ENCODE data around the gene HDAC4. TPM values are rescaled to one million over a fixed set of nuclear protein-coding genes. Genes with fewer than 3 reads are reported as not detected.

Gene HDAC4
- total and polyA plus RNA-seq, 8 donors: 1.7 to 98.8 (median 24.5) TPM

DNA sequence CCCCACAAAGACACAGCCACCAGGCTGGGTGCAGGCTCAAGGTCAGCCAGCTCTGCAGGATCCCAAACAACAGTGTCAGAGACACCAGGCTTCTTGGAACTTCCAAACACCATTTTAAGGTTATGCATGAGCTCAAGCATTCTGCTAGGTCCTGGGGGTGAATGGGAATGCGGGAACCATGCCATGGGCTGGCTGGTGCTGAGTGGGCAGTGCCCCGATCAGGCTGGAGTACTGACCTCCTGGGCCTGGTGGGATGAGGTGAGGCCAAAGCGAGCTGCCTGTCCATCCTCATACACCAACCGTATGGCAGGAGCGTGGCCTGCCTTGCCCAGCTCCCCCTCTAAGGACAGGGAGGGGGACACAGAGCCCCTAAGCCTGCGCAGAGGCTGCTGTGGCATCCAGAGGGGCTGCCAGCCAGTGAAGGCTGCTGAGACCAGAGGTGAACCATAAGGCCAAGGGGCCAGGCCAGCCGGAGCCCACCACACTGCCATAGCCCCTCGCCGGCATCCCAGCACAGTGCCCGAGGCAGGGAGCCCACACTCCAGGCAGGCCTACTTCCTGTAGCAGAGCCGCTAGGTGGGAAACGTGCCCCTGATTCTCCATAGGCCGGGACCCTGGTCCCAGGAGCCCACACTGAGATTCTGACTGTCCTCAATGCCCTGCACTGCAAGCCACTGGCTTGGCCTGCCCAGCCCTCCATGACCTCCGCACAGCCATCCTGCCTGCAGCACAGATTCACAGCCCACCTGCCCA, 135.0 kb downstream of the HDAC4 start:
- WGBS, 5 donors: 89 to 97% (median 93%) methylated on average over 4 to 14 of the region's 14 CpGs
- peak overlapping the region in 4 of 5 donors; percentile 81 to 88 (median 86) for H3K27ac ChIP-seq
- peak in 1 of 2 donors; percentile 22 for DNase-seq
- TF ChIP-seq EP300 (IDR thresholded peaks at IDR 0.05) (no peak), POLR2A (IDR thresholded peaks at IDR 0.05) (no peak), POLR2AphosphoS5 (IDR thresholded peaks at IDR 0.05) (no peak)
- TF ChIP-seq, protein P1, sequence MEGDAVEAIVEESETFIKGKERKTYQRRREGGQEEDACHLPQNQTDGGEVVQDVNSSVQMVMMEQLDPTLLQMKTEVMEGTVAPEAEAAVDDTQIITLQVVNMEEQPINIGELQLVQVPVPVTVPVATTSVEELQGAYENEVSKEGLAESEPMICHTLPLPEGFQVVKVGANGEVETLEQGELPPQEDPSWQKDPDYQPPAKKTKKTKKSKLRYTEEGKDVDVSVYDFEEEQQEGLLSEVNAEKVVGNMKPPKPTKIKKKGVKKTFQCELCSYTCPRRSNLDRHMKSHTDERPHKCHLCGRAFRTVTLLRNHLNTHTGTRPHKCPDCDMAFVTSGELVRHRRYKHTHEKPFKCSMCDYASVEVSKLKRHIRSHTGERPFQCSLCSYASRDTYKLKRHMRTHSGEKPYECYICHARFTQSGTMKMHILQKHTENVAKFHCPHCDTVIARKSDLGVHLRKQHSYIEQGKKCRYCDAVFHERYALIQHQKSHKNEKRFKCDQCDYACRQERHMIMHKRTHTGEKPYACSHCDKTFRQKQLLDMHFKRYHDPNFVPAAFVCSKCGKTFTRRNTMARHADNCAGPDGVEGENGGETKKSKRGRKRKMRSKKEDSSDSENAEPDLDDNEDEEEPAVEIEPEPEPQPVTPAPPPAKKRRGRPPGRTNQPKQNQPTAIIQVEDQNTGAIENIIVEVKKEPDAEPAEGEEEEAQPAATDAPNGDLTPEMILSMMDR (IDR thresholded peaks at IDR 0.05): no peak
- intact Hi-C loops (cut with DNase I; ENCODE audit: low total_unique reads): no loop called here
- peaks cover 62 to 100% (median 73%) of the 10 kb centered on the region in 4 donors for H3K4me1 ChIP-seq
- peak overlapping the region in 2 of 4 donors; percentile 21 to 26 for H3K4me3 ChIP-seq
- H3K36me3 ChIP-seq: no peaks in the 10 kb centered on the region
- no peaks in the 10 kb centered on the region for H3K9me3 ChIP-seq
- no peaks in the 10 kb centered on the region for H3K27me3 ChIP-seq

DNA sequence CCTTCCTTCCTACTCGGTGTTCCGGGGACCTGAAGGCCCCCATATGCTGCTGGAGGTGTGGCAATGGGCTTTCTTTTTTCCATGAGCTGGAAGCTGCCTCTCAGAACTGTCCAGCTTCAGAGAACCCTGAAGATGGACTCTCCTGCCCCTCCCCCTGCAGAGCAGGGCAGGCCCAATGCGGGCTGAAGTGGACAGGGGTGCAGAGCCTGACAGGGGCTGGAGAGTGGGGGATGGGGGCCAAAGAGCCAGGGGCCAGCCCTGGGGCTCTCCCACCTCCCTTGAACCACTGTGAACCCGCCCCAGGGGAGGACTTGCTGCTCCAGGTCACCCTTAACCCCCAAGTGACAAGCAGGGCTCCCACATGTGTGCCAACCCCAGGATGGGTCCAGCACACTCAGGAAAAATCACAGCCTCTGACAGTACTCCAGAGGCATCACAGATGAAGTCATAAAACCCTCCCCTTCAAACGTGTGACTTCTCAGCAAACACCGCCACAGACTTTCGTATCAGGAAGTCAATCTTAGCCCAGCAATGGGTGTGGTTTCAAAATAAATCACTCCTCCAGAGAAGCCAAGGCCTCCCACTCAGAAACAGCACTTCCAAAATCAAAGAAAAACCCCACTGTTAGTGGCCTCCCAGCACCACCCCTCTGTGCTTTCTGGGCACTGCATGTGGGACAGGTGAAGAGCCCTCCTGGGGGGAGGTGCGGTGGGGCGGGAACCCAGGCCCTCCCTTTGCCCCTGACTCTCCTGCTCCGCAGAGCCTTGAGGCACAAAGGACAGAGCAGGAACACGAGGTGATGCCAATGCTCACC, 135.8 kb downstream of the HDAC4 start:
- peak overlapping the region in 2 of 4 donors; percentile 21 to 26 for H3K4me3 ChIP-seq
- peak overlapping the region in 4 of 5 donors; percentile 81 to 88 (median 86) for H3K27ac ChIP-seq
- no peaks in the 10 kb centered on the region for H3K9me3 ChIP-seq
- H3K27me3 ChIP-seq: no peaks in the 10 kb centered on the region
- peak; percentile 26 to 79 for DNase-seq
- peaks cover 70 to 100% (median 80%) of the 10 kb centered on the region in 4 donors for H3K4me1 ChIP-seq
- intact Hi-C loops (cut with DNase I; ENCODE audit: low total_unique reads): no loop called here
- no peaks in the 10 kb centered on the region for H3K36me3 ChIP-seq
- WGBS, 5 donors: 47 to 57% (median 53%) methylated on average over 9 to 11 of the region's 11 CpGs
- TF ChIP-seq POLR2AphosphoS5 (IDR thresholded peaks at IDR 0.05): peak in 1 of 3 donors; percentile 31
- TF ChIP-seq, protein P1 (IDR thresholded peaks at IDR 0.05): no peak

DNA sequence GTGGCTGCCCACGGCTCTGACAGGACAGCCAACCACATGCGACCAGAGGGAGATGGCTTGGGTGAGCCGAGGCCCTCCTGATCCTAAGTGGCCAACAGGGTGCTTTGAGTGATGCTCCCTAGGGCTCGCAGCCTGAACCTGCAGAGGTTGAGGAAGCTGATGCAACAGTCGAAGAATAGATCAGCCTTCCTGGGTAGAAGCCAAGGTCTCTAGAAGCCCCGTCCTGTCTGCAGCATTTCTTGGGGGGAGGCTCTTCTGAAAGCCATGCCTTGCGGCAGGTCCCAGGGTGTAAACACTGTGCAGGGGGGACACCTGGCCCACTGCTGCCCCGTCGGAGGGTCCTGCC, 136.4 kb downstream of the HDAC4 start:
- no peaks in the 10 kb centered on the region for H3K9me3 ChIP-seq
- intact Hi-C loops (cut with DNase I; ENCODE audit: low total_unique reads): no loop called here
- H3K4me1 ChIP-seq: peaks cover 67 to 100% (median 82%) of the 10 kb centered on the region in 4 donors
- no peaks in the 10 kb centered on the region for H3K27me3 ChIP-seq
- H3K36me3 ChIP-seq: no peaks in the 10 kb centered on the region
- WGBS, 5 donors: 54 to 80% (median 67%) methylated on average over 5 to 9 of the region's 9 CpGs
- peak overlapping the region in 4 of 5 donors; percentile 81 to 88 (median 86) for H3K27ac ChIP-seq
- TF ChIP-seq EP300 (IDR thresholded peaks at IDR 0.05): no peak
- DNase-seq: no peak
- H3K4me3 ChIP-seq: no peak overlapping the region

DNA sequence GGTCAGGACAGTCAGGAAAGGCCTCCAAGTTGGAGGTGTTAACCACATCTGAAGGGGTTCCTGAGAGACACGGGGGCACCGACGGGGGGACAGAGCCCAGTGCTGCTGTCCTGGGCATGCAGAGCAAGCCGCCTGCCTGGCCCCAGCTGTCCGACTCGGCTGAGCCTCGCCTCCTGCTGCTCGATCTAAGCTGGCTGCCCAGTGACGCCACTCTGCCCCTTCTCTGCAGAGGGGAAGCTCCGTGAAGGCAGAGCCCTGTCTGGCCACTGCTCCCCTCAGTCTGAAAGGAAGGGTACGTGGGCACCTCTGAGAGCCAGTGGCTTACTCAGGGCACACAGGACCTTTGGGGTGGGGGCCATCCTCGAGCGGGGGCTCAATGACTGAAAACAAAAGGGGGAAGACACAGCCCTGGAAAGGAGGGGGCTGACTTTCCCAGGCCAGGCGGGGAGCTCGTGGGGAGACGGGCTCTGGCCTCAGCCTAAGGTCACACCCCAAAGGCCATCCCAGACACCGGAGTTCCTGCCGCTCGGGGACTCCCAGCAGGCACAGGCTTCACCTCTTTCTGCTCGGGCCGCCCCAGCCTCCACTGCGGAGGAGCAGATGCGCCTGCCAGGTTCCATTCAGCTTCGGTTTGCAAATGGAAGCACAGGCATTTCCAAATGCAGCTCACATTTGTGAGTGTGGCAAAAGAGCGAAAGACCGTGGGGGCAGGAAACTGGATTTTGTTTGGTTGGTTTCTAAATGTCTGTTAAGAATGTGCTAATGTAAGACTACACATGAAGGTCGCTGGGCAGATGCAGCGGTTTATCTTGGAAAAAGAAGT, 136.9 kb downstream of the HDAC4 start:
- H3K9me3 ChIP-seq: no peaks in the 10 kb centered on the region
- WGBS, 5 donors: 68 to 88% (median 88%) methylated on average over 26 to 28 of the region's 28 CpGs
- intact Hi-C loops (cut with DNase I; ENCODE audit: low total_unique reads): no loop called here
- DNase-seq: peak in 1 of 2 donors; percentile 24
- no peak overlapping the region for H3K4me3 ChIP-seq
- H3K36me3 ChIP-seq: no peaks in the 10 kb centered on the region
- no peaks in the 10 kb centered on the region for H3K27me3 ChIP-seq
- H3K4me1 ChIP-seq: peaks cover 63 to 98% (median 82%) of the 10 kb centered on the region in 4 donors
- peak overlapping the region in 4 of 5 donors; percentile 81 to 88 (median 86) for H3K27ac ChIP-seq
- TF ChIP-seq POLR2AphosphoS5 (IDR thresholded peaks at IDR 0.05) (no peak), EP300 (IDR thresholded peaks at IDR 0.05) (no peak), POLR2A (IDR thresholded peaks at IDR 0.05) (no peak)
- TF ChIP-seq, protein P1 (IDR thresholded peaks at IDR 0.05): no peak

Measured in stomach (tissue), 9 donors.